ENCODE results near the gene CD14. TPM values are rescaled to one million over a fixed set of nuclear protein-coding genes. Genes with fewer than 3 reads are reported as not detected.

The CD14 gene
- total RNA-seq, 1 experiment from 2014 or later: 0.41 TPM

- BruUV-seq (replicated peaks): no TSS peak
- no peaks in the 10 kb centered on the region for H3K9me3 ChIP-seq (ENCODE audit: low read depth, low read length, poor library complexity, severe bottlenecking)
- H3K36me3 ChIP-seq (ENCODE audit: insufficient read depth, low read length, poor library complexity, severe bottlenecking): no peaks in the 10 kb centered on the region
- TF ChIP-seq EZH2 (IDR thresholded peaks at IDR 0.05; ENCODE audit: borderline replicate concordance, low read depth, low read length, poor library complexity, severe bottlenecking): no peak
- 0 out of 2 replicates have a peak, but pooled peaks have one; percentile 4 for TF ChIP-seq CTCF (conservative IDR thresholded peaks at IDR 0.05; ENCODE audit: low read depth, low read length)
- intact Hi-C loops (cut with micrococcal nuclease; ENCODE audit: unreplicated experiment): loop anchor here (5.0 kb wide), 2 partner anchors 73 to 263 kb away; partner anchors contain the start of genes APBB3 and SLC35A4
- H3K4me3 ChIP-seq (ENCODE audit: low read depth, low read length, poor library complexity, severe bottlenecking): no peak overlapping the region
- H3K27ac ChIP-seq (ENCODE audit: low read depth, low read length, poor library complexity, severe bottlenecking): no peak overlapping the region
- peaks cover 17% of the 10 kb centered on the region for H3K27me3 ChIP-seq (replicated peaks; ENCODE audit: insufficient read depth, low read depth, low read length, poor library complexity)
- no peak for DNase-seq (ENCODE audit: low spot score)
- CTCF ChIA-PET: no interaction called here
- peaks cover 11% of the 10 kb centered on the region for H3K4me1 ChIP-seq (ENCODE audit: insufficient read depth, low read length, poor library complexity, severe bottlenecking)
- POLR2A ChIA-PET (ENCODE audit: low non-redundant PET): no interaction called here
Observed at GRCh38 chr5:140635291-140636257, 2.6 kb upstream of the CD14 start.

GRCh38 chr5:140634103-140634502 lies 1.1 kb upstream of the CD14 start:
- no peak overlapping the region for H3K27ac ChIP-seq (ENCODE audit: low read depth, low read length, poor library complexity, severe bottlenecking)
- no peaks in the 10 kb centered on the region for H3K9me3 ChIP-seq (ENCODE audit: low read depth, low read length, poor library complexity, severe bottlenecking)
- peaks cover 4% of the 10 kb centered on the region for H3K4me1 ChIP-seq (ENCODE audit: insufficient read depth, low read length, poor library complexity, severe bottlenecking)
- H3K36me3 ChIP-seq (ENCODE audit: insufficient read depth, low read length, poor library complexity, severe bottlenecking): no peaks in the 10 kb centered on the region
- intact Hi-C loops (cut with micrococcal nuclease; ENCODE audit: unreplicated experiment): no loop called here
- H3K27me3 ChIP-seq (replicated peaks; ENCODE audit: insufficient read depth, low read depth, low read length, poor library complexity): peaks cover 17% of the 10 kb centered on the region
- ChIA-PET CTCF (no interaction called here), POLR2A (ENCODE audit: low non-redundant PET) (no interaction called here)
- no peak for TF ChIP-seq CTCF (conservative IDR thresholded peaks at IDR 0.05; ENCODE audit: low read depth, low read length)
- TF ChIP-seq EZH2 (IDR thresholded peaks at IDR 0.05; ENCODE audit: borderline replicate concordance, low read depth, low read length, poor library complexity, severe bottlenecking): no peak
- DNase-seq (ENCODE audit: low spot score): no peak
- BruUV-seq (replicated peaks): no TSS peak
- no peak overlapping the region for H3K4me3 ChIP-seq (ENCODE audit: low read depth, low read length, poor library complexity, severe bottlenecking)

- TF ChIP-seq EZH2 (IDR thresholded peaks at IDR 0.05; ENCODE audit: borderline replicate concordance, low read depth, low read length, poor library complexity, severe bottlenecking) (no peak), CTCF (conservative IDR thresholded peaks at IDR 0.05; ENCODE audit: low read depth, low read length) (no peak)
- H3K9me3 ChIP-seq (ENCODE audit: low read depth, low read length, poor library complexity, severe bottlenecking): peaks cover 4% of the 10 kb centered on the region
- H3K27ac ChIP-seq (ENCODE audit: low read depth, low read length, poor library complexity, severe bottlenecking): no peak overlapping the region
- ChIA-PET CTCF (no interaction called here), POLR2A (ENCODE audit: low non-redundant PET) (no interaction called here)
- no peaks in the 10 kb centered on the region for H3K36me3 ChIP-seq (ENCODE audit: insufficient read depth, low read length, poor library complexity, severe bottlenecking)
- no peak for DNase-seq (ENCODE audit: low spot score)
- no peaks in the 10 kb centered on the region for H3K4me1 ChIP-seq (ENCODE audit: insufficient read depth, low read length, poor library complexity, severe bottlenecking)
- BruUV-seq (replicated peaks): no TSS peak
- H3K4me3 ChIP-seq (ENCODE audit: low read depth, low read length, poor library complexity, severe bottlenecking): no peak overlapping the region
- intact Hi-C loops (cut with micrococcal nuclease; ENCODE audit: unreplicated experiment): no loop called here
- H3K27me3 ChIP-seq (replicated peaks; ENCODE audit: insufficient read depth, low read depth, low read length, poor library complexity): peaks cover 17% of the 10 kb centered on the region
Observed at GRCh38 chr5:140633501-140633900, 526 bp upstream of the CD14 start.
